Fibroblast of lung (primary cell): Measurements from ENCODE around the gene POLR2J3.
"Not testable (repeated sequence)": the region's sequence is repeated elsewhere in the genome, so short reads cannot be mapped to it uniquely, and the experiment has no call there.

Source experiments
- CTCF ChIP-seq, 2 donors: IDR thresholded peaks in 1 of 2; conservative IDR thresholded peaks in 1 of 2; 1 replicate in 1 of 2; 2 replicates in 1 of 2; pipeline ENCODE4 v1.5.1; 2011 to 2012; ENCODE audit warnings: low read length in 2 of 2, control low read depth in 1 of 2, inconsistent platforms in 1 of 2, low read depth in 1 of 2, mild to moderate bottlenecking in 1 of 2
- EZH2 ChIP-seq: IDR thresholded peaks from 2 replicates; pipeline ENCODE4 v1.5.1; 2012; ENCODE audit warnings: low read length, control low read depth, mild to moderate bottlenecking; ENCODE audit errors: missing control alignments

- not testable (repeated sequence) for TF ChIP-seq CTCF (conservative IDR thresholded peaks at IDR 0.05 in 1 of 2, IDR thresholded peaks at IDR 0.05 in 1 of 2; ENCODE audit: low read depth in 1 of 2, low read length in 2 of 2); EZH2
Measured at GRCh38 chr7:102599699-102600098, 27.3 kb upstream of the POLR2J3 start.
